GM12892 (cell line): ENCODE results near the gene DBX1.
A peak's percentile ranks its signal among the peaks of the same experiment; 100 is the strongest.
"Not testable (repeated sequence)": the region's sequence is repeated elsewhere in the genome, so short reads cannot be mapped to it uniquely, and the experiment has no call there.

ENCODE experiments used
- DNase-seq: peaks from one replicate; pipeline ENCODE4 v3.0.0; 2011; ENCODE audit not compliant: insufficient read length
- FAIRE-seq: peaks from 2 replicates; lab custom pipeline; 2011; peaks lifted over from hg19 to GRCh38; lab: Jason Lieb, UNC
- POLR2A ChIP-seq: IDR thresholded peaks from 2 replicates; pipeline ENCODE4 v1.6.1; 2011; ENCODE audit warnings: low read depth, low read length, control low read depth
- POLR2AphosphoS5 ChIP-seq: IDR thresholded peaks from 2 replicates; pipeline ENCODE4 v1.6.1; 2011; ENCODE audit warnings: low read depth, low read length, control low read depth
- TAF1 ChIP-seq: IDR thresholded peaks from 2 replicates; pipeline ENCODE4 v1.6.1; 2011; ENCODE audit warnings: low read depth, mild to moderate bottlenecking, control low read depth, low read length, borderline replicate concordance

DBX1 gene

GRCh38 chr11:20131788-20132666 is 28.2 kb downstream of the DBX1 start:
- DNase-seq (peak; percentile 34), FAIRE-seq (peak; percentile 21)
- no peak for TF ChIP-seq POLR2AphosphoS5
- no peak for TF ChIP-seq POLR2A

GRCh38 chr11:20129665-20130064 is 30.6 kb downstream of the DBX1 start:
- TF ChIP-seq POLR2A (no peak), POLR2AphosphoS5 (no peak), TAF1 (no peak)
- DNase-seq (no peak), FAIRE-seq (no peak)

DNA sequence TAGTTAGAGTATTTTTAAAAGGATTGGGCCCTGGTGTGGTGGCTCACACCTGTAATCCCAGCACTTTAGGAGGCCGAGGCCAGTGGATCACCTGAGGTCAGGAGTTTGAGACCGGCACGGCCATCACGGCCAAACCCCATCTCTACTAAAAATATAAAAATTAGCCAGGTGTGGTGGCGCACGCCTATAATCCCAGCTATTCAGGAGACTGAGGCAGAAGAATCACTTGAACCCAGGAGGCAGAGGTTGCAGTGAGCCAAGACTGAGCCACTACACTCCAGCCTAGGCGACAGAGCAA is 31.8 kb downstream of the DBX1 start:
- not testable (repeated sequence) for FAIRE-seq, DNase-seq

- FAIRE-seq = peak; percentile 88
- peak; percentile 40 for DNase-seq
- TF ChIP-seq TAF1 (no peak), POLR2A (no peak), POLR2AphosphoS5 (no peak)
These were observed 32.4 kb downstream of the DBX1 start for GRCh38 chr11:20127671-20128527.

GRCh38 chr11:20126724-20127123 is 33.6 kb downstream of the DBX1 start:
- TF ChIP-seq POLR2AphosphoS5 = no peak
- no peak for TF ChIP-seq TAF1
- TF ChIP-seq POLR2A = no peak
- FAIRE-seq = no peak
- no peak for DNase-seq

DNA sequence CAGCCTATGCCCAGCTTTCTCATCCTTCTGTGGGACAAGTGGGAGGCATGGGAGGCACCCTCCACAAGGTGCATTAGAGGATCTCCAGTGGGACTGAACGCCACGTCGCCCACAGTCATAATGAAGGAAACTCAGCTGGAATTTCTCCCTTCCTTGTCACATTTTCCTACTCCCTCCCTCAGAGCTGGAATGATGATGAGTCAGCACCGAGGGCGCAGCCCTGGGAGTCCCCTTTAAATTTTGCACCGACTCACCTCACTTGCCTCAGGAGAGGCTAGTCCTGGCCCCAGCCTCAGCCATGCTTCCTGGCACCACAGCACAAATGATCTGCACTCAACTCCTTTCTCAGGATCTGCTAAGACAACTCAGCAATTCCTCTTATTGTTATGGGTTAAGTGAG is 34.3 kb downstream of the DBX1 start:
- DNase-seq (no peak), FAIRE-seq (no peak)
- TF ChIP-seq POLR2A = no peak
- no peak for TF ChIP-seq POLR2AphosphoS5
- TF ChIP-seq TAF1 = no peak

DNA sequence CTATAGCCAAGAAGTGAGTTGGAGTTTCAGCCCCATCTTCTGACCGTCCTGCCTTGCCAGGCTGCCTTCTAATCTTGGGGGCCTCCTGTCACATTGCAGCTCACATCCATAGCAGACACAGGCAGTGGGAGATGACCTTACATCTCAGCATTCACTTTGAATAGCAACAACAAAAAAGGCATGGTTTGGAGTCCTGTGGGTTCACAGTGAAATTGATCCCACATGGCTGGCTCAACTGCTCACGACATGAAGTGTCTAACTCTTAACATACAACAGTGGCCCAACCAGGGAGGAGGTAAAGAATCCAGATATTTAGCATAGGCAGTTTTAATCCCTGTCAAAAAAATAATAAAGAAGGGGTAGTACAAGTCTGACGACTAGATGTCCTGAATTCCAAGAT is 38.1 kb downstream of the DBX1 start:
- TF ChIP-seq POLR2A (no peak), POLR2AphosphoS5 (no peak), TAF1 (no peak)
- DNase-seq (no peak), FAIRE-seq (no peak)

GRCh38 chr11:20120134-20120925 is 39.9 kb downstream of the DBX1 start:
- TF ChIP-seq POLR2A (no peak), TAF1 (no peak), POLR2AphosphoS5 (no peak)
- FAIRE-seq = no peak
- no peak for DNase-seq

- FAIRE-seq = no peak
These were observed 41.0 kb downstream of the DBX1 start for GRCh38 chr11:20119315-20119714.

DNA sequence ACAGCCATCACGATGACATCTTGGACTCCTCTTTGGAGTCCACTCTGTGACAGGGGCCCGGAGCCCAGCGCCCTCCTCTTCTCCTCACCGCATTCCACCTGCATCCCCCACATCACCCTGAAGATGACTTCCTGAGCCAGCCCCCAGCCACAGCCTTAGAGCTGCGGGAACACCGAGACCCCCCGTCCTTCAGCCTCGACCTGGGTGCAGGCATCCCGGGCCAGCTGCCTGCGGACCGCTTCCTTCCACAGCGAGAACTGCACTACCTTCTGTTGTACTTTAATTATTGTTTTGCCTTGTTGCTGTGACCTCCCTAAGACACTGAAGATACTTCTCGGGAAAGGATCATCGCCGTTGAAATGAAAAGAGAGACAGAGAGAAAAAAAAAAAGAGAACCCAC is 42.1 kb downstream of the DBX1 start:
- no peak for FAIRE-seq
- no peak for TF ChIP-seq POLR2AphosphoS5
- no peak for TF ChIP-seq POLR2A
- no peak for TF ChIP-seq TAF1
- DNase-seq = no peak

More at GRCh38 chr11:20119315-20119714, 41.0 kb downstream of the DBX1 start:
- no peak for TF ChIP-seq POLR2A
- TF ChIP-seq POLR2AphosphoS5 = no peak
- no peak for TF ChIP-seq TAF1
- DNase-seq = no peak

DNA sequence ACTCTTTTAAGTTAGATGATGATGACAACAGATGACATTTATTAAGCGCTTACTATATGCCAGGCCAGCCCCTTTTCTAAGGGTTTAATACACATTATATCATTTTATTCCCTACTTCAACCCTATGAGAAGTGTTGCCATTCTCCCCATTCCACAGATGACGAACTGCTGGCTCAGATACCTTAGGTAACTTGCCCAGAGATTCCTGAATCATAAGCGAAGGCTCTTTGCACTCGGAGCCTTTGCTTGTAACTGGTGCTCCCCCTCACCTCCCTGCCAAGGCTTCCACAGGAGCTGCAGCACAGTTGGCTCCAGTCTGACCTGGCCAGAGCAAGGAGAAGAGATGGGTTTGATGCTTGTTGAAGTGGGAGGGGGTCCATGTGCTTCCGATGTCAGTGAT is 43.0 kb downstream of the DBX1 start:
- FAIRE-seq = no peak
- no peak for TF ChIP-seq TAF1
- TF ChIP-seq POLR2A = no peak
- no peak for TF ChIP-seq POLR2AphosphoS5
- DNase-seq = no peak
